ENCODE measurements around the gene SELENON. TPM values are rescaled to one million over a fixed set of nuclear protein-coding genes. Genes with fewer than 3 reads are reported as not detected.
A peak's percentile ranks its signal among the peaks of the same experiment; 100 is the strongest.

The SELENON gene
- total RNA-seq, 2 donors from 2014 or later, result 43.9 to 50.7 TPM

GRCh38 chr1:25768999-25769398 lies 31.0 kb upstream of the SELENON start:
- DNase-seq, result no peak
- no peak for ATAC-seq
- intact Hi-C loops (cut with DNase I), result no loop called here

- intact Hi-C loops (cut with DNase I), result no loop called here
- ATAC-seq (peak in 1 of 2 donors; percentile 4), DNase-seq (no peak)
Observed at GRCh38 chr1:25769625-25770383, 30.2 kb upstream of the SELENON start.

- DNase-seq, result no peak
- intact Hi-C loops (cut with DNase I), result no loop called here
- ATAC-seq, result peak in 1 of 2 donors; percentile 56
Observed at GRCh38 chr1:25770541-25771220, 29.3 kb upstream of the SELENON start.

GRCh38 chr1:25771221-25772114 lies 28.5 kb upstream of the SELENON start:
- ATAC-seq, result peak; percentile 8 to 40
- DNase-seq, result peak; percentile 54

GRCh38 chr1:25772164-25772563 lies 27.8 kb upstream of the SELENON start:
- ATAC-seq (no peak), DNase-seq (no peak)
- intact Hi-C loops (cut with DNase I), result no loop called here

More at GRCh38 chr1:25771221-25772114, 28.5 kb upstream of the SELENON start:
- intact Hi-C loops (cut with DNase I), result no loop called here

- intact Hi-C loops (cut with DNase I), result no loop called here
- ATAC-seq (peak in 1 of 2 donors; percentile 5), DNase-seq (no peak)
Observed at GRCh38 chr1:25772692-25773245, 27.2 kb upstream of the SELENON start.

GRCh38 chr1:25773441-25774125 lies 26.4 kb upstream of the SELENON start:
- ATAC-seq (no peak), DNase-seq (no peak)
- intact Hi-C loops (cut with DNase I), result no loop called here

GRCh38 chr1:25774206-25774803 lies 25.7 kb upstream of the SELENON start:
- intact Hi-C loops (cut with DNase I), result no loop called here
- DNase-seq, result no peak
- no peak for ATAC-seq

- no peak for ATAC-seq
Observed at GRCh38 chr1:25774921-25775771, 24.8 kb upstream of the SELENON start.

GRCh38 chr1:25779388-25779787 lies 20.6 kb upstream of the SELENON start:
- ATAC-seq (no peak), DNase-seq (no peak)
- intact Hi-C loops (cut with DNase I), result no loop called here

More at GRCh38 chr1:25774921-25775771, 24.8 kb upstream of the SELENON start:
- intact Hi-C loops (cut with DNase I), result no loop called here
- DNase-seq, result no peak

GRCh38 chr1:25779894-25780293 lies 20.1 kb upstream of the SELENON start:
- DNase-seq (no peak), ATAC-seq (no peak)
- intact Hi-C loops (cut with DNase I), result no loop called here

GRCh38 chr1:25780318-25781129 lies 19.5 kb upstream of the SELENON start:
- intact Hi-C loops (cut with DNase I), result no loop called here
- no peak for DNase-seq
- no peak for ATAC-seq

- intact Hi-C loops (cut with DNase I), result no loop called here
- ATAC-seq, result no peak
- DNase-seq, result no peak
Observed at GRCh38 chr1:25781130-25781433, 18.9 kb upstream of the SELENON start.

GRCh38 chr1:25782608-25783201 lies 17.3 kb upstream of the SELENON start:
- ATAC-seq (no peak), DNase-seq (no peak)
- intact Hi-C loops (cut with DNase I), result no loop called here

- intact Hi-C loops (cut with DNase I), result no loop called here
- peak; percentile 88 to 91 for ATAC-seq
- peak; percentile 81 for DNase-seq
Observed at GRCh38 chr1:25784575-25785051, 15.4 kb upstream of the SELENON start.

GRCh38 chr1:25785333-25786067 lies 14.5 kb upstream of the SELENON start:
- ATAC-seq (no peak), DNase-seq (no peak)
- intact Hi-C loops (cut with DNase I), result no loop called here

All from left cardiac atrium (tissue), 4 donors.